Caki2 (cell line): ENCODE data around the gene PIK3AP1. TPM values are rescaled to one million over a fixed set of nuclear protein-coding genes. Genes with fewer than 3 reads are reported as not detected.
"Not testable (repeated sequence)": the region's sequence is repeated elsewhere in the genome, so short reads cannot be mapped to it uniquely, and the experiment has no call there.

Source experiments
- DNase-seq: peaks from one replicate; pipeline ENCODE4 v3.0.0-alpha.2; 2015; ENCODE audit warnings: low read depth
- in situ Hi-C: cut with HindIII; loops from 2 replicates; pipeline ENCODE4 v1.10.0; 2016; ENCODE audit warnings: low sequenced_read_pairs, low pct_unique_long_range_greater_than_20kb, mixed read lengths
- total RNA-seq: library from RNA; depleted of rRNA; stranded (reverse); fragments of >200 nt; shearing (Covaris generic); gene quantifications from 2 replicates; pipeline ENCODE4 v1.2.3, GENCODE V29; 2014; ENCODE audit warnings: low replicate concordance; rRNA removed

The PIK3AP1 gene, protein sequence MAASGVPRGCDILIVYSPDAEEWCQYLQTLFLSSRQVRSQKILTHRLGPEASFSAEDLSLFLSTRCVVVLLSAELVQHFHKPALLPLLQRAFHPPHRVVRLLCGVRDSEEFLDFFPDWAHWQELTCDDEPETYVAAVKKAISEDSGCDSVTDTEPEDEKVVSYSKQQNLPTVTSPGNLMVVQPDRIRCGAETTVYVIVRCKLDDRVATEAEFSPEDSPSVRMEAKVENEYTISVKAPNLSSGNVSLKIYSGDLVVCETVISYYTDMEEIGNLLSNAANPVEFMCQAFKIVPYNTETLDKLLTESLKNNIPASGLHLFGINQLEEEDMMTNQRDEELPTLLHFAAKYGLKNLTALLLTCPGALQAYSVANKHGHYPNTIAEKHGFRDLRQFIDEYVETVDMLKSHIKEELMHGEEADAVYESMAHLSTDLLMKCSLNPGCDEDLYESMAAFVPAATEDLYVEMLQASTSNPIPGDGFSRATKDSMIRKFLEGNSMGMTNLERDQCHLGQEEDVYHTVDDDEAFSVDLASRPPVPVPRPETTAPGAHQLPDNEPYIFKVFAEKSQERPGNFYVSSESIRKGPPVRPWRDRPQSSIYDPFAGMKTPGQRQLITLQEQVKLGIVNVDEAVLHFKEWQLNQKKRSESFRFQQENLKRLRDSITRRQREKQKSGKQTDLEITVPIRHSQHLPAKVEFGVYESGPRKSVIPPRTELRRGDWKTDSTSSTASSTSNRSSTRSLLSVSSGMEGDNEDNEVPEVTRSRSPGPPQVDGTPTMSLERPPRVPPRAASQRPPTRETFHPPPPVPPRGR
- total RNA-seq, result 0.43 and 2.7 TPM in 2 replicates

DNA sequence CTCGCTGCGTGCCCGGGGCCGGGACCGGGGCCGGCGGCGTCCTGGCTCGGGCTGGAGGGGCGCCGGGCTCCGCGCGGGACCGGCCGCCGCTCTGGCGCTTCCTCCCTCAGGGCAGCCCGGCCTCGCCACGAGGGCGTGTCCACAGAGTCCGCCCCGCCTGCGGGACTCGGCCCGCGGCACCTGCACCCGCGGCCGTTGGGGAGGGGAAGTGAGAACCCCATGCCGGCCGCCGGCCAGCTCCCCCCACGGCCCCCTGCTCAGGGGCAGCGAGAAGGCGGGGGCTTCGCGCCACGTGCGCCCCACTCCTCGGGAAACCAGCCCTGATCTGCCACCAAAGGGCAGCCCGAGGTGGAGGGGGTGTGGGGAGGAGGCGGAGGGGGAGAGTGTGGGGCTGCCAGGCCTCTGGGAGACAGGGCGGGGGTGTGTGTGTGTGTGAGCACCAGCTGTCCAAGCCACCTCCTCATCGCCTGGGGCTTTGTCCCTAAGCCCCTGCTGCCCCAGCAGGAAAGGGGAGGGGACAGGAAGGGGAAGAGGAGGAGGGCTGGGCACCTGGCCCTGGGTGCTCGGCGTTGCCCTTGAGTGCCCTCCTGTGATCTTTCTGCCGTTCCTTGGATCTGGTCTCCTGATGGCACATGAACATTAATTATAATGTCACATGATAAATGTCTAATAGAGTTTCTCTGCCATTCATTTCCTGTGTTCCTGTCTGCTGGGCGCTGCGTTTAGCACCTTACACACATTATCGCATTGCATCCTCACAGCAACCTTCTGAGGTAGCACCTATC, at the start of gene PIK3AP1:
Gene PIK3AP1 (minus strand): TSS at position 93 of the 785 bp plus-strand sequence. CDS start 120 bp downstream, outside the sequence.
- peak; percentile 40 for DNase-seq

GRCh38 chr10:96768136-96768535, 47.8 kb upstream of the PIK3AP1 start:
- in situ Hi-C loops, result no loop called here
- no peak for DNase-seq

More for the DNA sequence above, at the start of gene PIK3AP1:
- in situ Hi-C loops, result no loop called here

DNA sequence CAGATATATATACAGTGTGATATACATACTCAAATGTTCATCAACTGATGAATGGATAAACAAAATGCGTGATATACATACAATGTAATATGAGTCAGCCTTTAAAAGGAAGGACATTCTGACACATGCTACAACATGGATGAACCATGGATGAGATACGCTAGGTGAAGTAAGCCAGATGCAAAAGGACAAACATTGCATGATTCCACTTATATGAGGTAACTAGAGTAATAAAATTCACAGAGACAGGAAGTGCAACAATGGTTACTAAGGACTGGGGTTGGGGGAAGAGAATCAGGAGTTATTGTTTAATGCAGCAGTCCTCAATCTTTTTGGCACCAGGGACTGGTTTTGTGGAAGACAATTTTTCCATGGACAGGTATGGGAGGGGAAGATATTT, 47.3 kb upstream of the PIK3AP1 start:
- in situ Hi-C loops, result no loop called here
- DNase-seq, result no peak

- DNase-seq, result no peak
- in situ Hi-C loops, result no loop called here
Observed at GRCh38 chr10:96765406-96766240, 45.3 kb upstream of the PIK3AP1 start.

- in situ Hi-C loops, result no loop called here
- no peak for DNase-seq
Observed at GRCh38 chr10:96764425-96765060, 44.2 kb upstream of the PIK3AP1 start.

- in situ Hi-C loops, result no loop called here
- DNase-seq, result no peak
Observed at GRCh38 chr10:96758423-96758822, 38.1 kb upstream of the PIK3AP1 start.

- in situ Hi-C loops, result no loop called here
- no peak for DNase-seq
Observed at GRCh38 chr10:96756111-96756903, 36.0 kb upstream of the PIK3AP1 start.

DNA sequence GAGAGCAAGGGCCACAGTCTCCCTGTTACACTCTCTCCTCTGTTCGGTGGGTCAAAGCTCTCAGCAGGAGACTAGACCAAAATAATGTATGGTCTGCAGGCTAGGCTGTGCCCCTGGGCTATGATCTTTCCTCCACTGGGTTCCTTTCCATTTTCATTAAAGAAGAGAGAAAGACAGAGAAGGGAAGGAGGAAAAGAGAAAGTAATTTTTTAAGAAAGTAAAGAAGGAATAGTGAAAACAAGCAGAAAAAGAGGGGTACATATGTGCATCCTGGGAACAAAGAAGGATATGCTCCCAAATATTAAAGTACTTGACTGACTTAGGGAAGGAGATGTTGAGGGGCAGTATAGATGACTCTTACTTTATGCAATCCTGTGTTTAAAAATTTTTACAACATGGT, 33.6 kb upstream of the PIK3AP1 start:
- DNase-seq, result no peak
- in situ Hi-C loops, result no loop called here

- in situ Hi-C loops, result no loop called here
- DNase-seq, result no peak
Observed at GRCh38 chr10:96752375-96752774, 32.1 kb upstream of the PIK3AP1 start.

- in situ Hi-C loops, result not testable (repeated sequence)
Observed at GRCh38 chr10:96750316-96750715, 30.0 kb upstream of the PIK3AP1 start.

GRCh38 chr10:96747734-96748550, 27.6 kb upstream of the PIK3AP1 start:
- in situ Hi-C loops, result no loop called here
- no peak for DNase-seq

More at GRCh38 chr10:96750316-96750715, 30.0 kb upstream of the PIK3AP1 start:
- DNase-seq, result not testable (repeated sequence)

- DNase-seq, result no peak
- in situ Hi-C loops, result no loop called here
Observed at GRCh38 chr10:96746503-96746902, 26.2 kb upstream of the PIK3AP1 start.

- in situ Hi-C loops, result no loop called here
- DNase-seq, result no peak
Observed at GRCh38 chr10:96745950-96746349, 25.6 kb upstream of the PIK3AP1 start.

DNA sequence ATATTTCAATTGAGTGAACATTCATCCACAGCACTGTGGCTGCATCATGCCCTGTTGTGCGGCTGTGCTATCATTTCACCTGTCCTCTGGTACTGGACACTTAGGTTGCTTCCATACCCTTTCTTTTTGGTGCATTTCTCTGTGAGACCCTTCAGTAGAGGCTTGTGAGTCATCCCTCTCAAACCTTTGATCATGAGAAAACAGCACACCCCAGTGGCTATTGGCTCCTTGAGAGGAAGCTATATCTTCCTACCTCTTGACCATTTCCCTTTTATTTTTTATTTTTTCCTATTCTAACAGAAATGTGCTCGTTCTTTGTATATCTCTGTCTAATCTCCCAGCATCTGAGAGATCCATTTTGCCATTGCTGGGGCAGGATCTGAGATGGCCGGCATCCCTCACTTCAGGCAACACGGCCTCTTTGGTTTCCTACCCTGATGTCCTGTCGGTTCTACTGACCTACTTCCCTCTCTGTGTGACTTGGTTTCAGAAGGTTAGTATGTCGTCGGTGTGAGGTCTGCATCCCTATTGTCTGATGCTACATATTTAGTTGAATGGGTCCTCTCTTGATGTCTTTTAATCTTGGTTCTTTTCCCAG, 23.8 kb upstream of the PIK3AP1 start:
- in situ Hi-C loops, result no loop called here
- no peak for DNase-seq

GRCh38 chr10:96741557-96741956, 21.2 kb upstream of the PIK3AP1 start:
- DNase-seq, in situ Hi-C loops: not testable (repeated sequence)
